Measurements from ENCODE around the gene PSMB3.

Gene PSMB3

GRCh38 chr17:38796451-38797157 lies 44.1 kb downstream of the PSMB3 start:
- Histone ChIP-seq H3K9me3 (no peaks in the 10 kb centered on the region), H3K27me3 (no peaks in the 10 kb centered on the region), H3K4me1 (peaks cover 3% of the 10 kb centered on the region), H3K4me3 (ENCODE audit: low read depth, low read length) (no peak overlapping the region), H3K36me3 (peaks cover 22% of the 10 kb centered on the region)
- DNase-seq: no peak
- TF ChIP-seq, protein P1, sequence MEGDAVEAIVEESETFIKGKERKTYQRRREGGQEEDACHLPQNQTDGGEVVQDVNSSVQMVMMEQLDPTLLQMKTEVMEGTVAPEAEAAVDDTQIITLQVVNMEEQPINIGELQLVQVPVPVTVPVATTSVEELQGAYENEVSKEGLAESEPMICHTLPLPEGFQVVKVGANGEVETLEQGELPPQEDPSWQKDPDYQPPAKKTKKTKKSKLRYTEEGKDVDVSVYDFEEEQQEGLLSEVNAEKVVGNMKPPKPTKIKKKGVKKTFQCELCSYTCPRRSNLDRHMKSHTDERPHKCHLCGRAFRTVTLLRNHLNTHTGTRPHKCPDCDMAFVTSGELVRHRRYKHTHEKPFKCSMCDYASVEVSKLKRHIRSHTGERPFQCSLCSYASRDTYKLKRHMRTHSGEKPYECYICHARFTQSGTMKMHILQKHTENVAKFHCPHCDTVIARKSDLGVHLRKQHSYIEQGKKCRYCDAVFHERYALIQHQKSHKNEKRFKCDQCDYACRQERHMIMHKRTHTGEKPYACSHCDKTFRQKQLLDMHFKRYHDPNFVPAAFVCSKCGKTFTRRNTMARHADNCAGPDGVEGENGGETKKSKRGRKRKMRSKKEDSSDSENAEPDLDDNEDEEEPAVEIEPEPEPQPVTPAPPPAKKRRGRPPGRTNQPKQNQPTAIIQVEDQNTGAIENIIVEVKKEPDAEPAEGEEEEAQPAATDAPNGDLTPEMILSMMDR (IDR thresholded peaks at IDR 0.05; ENCODE audit: low read depth, low read length): no peak

DNA sequence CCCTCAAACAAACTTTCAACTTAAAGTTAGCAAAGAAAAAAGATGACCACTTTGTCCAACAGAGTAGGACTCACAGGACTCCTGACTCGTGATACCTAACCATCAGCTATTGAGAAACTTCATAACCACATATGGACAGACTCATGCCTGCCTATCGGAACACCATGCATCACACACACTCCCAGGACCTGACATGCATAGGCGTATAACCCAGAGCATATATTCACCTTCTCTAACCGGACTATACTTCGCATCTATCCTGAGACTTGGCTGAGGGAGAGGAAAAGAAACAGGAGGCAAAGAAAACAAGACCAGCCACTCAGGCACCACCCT lies 44.6 kb downstream of the PSMB3 start:
- Histone ChIP-seq H3K36me3 (peaks cover 26% of the 10 kb centered on the region), H3K9me3 (no peaks in the 10 kb centered on the region), H3K27me3 (no peaks in the 10 kb centered on the region), H3K4me3 (ENCODE audit: low read depth, low read length) (no peak overlapping the region), H3K4me1 (peaks cover 3% of the 10 kb centered on the region)
- TF ChIP-seq, protein P1 (IDR thresholded peaks at IDR 0.05; ENCODE audit: low read depth, low read length): no peak
- no peak for DNase-seq

DNA sequence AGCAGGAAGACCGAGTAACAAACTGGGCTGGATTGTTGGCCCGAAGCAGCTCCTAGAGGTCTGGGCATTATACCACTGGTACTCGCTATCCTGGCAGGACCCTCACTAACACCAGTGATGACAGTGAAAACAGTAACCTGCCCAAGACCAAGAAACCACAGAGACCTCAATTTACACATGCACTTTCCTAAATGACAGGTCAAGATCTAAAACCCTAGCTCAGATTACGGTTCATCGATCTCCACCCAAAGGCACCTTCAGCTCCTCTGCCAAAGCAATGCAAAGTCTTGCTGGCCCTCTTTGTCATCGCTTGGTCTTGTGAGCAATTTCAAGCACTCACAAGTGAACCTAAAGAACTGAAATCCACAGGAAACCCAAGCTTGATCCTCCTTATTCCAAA lies 45.3 kb downstream of the PSMB3 start:
- Histone ChIP-seq H3K9me3 (no peaks in the 10 kb centered on the region), H3K4me1 (peaks cover 3% of the 10 kb centered on the region), H3K27me3 (no peaks in the 10 kb centered on the region), H3K36me3 (peaks cover 28% of the 10 kb centered on the region), H3K4me3 (ENCODE audit: low read depth, low read length) (peak overlapping the region; percentile 85)
- no peak for DNase-seq
- TF ChIP-seq, protein P1 (IDR thresholded peaks at IDR 0.05; ENCODE audit: low read depth, low read length): no peak

- Histone ChIP-seq H3K9me3 (no peaks in the 10 kb centered on the region), H3K4me1 (peaks cover 3% of the 10 kb centered on the region), H3K27me3 (no peaks in the 10 kb centered on the region), H3K36me3 (peaks cover 33% of the 10 kb centered on the region), H3K4me3 (ENCODE audit: low read depth, low read length) (peak overlapping the region; percentile 85)
- TF ChIP-seq, protein P1 (IDR thresholded peaks at IDR 0.05; ENCODE audit: low read depth, low read length): 0 out of 2 replicates have a peak, but pooled peaks have one; percentile 4
- no peak for DNase-seq
Measured at GRCh38 chr17:38798614-38799500, 46.3 kb downstream of the PSMB3 start.

- Histone ChIP-seq H3K9me3 (no peaks in the 10 kb centered on the region), H3K36me3 (peaks cover 39% of the 10 kb centered on the region), H3K27me3 (no peaks in the 10 kb centered on the region), H3K4me3 (ENCODE audit: low read depth, low read length) (peak within 1 kb of the TSS; percentile 85), H3K4me1 (peaks cover 3% of the 10 kb centered on the region)
- peak; percentile 99 for DNase-seq
- TF ChIP-seq, protein P1 (IDR thresholded peaks at IDR 0.05; ENCODE audit: low read depth, low read length): no peak
Measured at GRCh38 chr17:38799501-38800236, 47.1 kb downstream of the PSMB3 start, which contains the start of gene PIP4K2B. Gene PIP4K2B, minus strand, starts transcription at chr17:38799556. Its CDS starts 132 bp downstream, at chr17:38799424.
